HepG2 (cell line): ENCODE results near the gene ZNF217. TPM values are rescaled to one million over a fixed set of nuclear protein-coding genes. Genes with fewer than 3 reads are reported as not detected.

ENCODE experiments used
- ATAC-seq: fragments of 200-7000 bp; cut with Tn5 transposase; 3 replicates; pipeline ENCODE4 v1.9.1; 2020; ENCODE audit warnings: mild to moderate bottlenecking, moderate library complexity
- BruUV-seq: library from RNA; stranded (reverse); fragments of 400-500 nt; replicated peaks from 2 replicates; lab custom pipeline; 2021; lab: Mats Ljungman, UMichigan
- CTCF ChIA-PET: fragments of 300-600 bp; formaldehyde crosslinking; extraction: SDS; loops from one replicate; lab custom pipeline; 2021; ENCODE audit warnings: low total read pairs, inconsistent platforms, low intra/inter-chr PET ratio; lab: Yijun Ruan, JAX
- POLR2A ChIA-PET: fragments of 350-600 bp; sonication (Branson Sonifier 250); formaldehyde crosslinking; loops from one replicate; lab custom pipeline; 2020; ENCODE audit warnings: antibody characterized with exemption, inconsistent platforms; lab: Yijun Ruan, JAX
- DNase-seq: peaks from one replicate; pipeline ENCODE4 v3.0.0-alpha.2; 2015; ENCODE audit warnings: low spot score
- FAIRE-seq: peaks from 3 replicates; lab custom pipeline; 2011; peaks lifted over from hg19 to GRCh38; lab: Jason Lieb, UNC
- H2AFZ ChIP-seq: one replicate; pipeline ENCODE4 v1.6.1; 2011; ENCODE audit warnings: low read length, inconsistent platforms
- H3K27ac ChIP-seq: fragments of 300-600 bp; 3 replicates; pipeline ENCODE4 v1.8.0; 2011; ENCODE audit warnings: mixed run types, mild to moderate bottlenecking, mixed read lengths, low read length, inconsistent platforms; ENCODE audit not compliant: insufficient read depth; ENCODE audit errors: extremely low read length
- H3K27me3 ChIP-seq, 2 experiments: fragments of 200-600 bp in 1 of 2; 2 replicates in 1 of 2; 3 replicates in 1 of 2; pipeline versions ENCODE4 v1.6.0 to v1.8.0; 2011; ENCODE audit warnings: low read length in 2 of 2, mild to moderate bottlenecking in 2 of 2, moderate library complexity in 2 of 2, inconsistent platforms in 1 of 2; ENCODE audit not compliant: insufficient read depth in 2 of 2, control insufficient read depth in 1 of 2
- H3K36me3 ChIP-seq, 2 experiments: fragments of 200-600 bp in 1 of 2; replicated peaks in 1 of 2; 2 replicates in 1 of 2; 3 replicates in 1 of 2; pipeline versions ENCODE4 v1.5.1 to v1.8.0; 2011; ENCODE audit warnings: low read length in 2 of 2, inconsistent platforms in 1 of 2; ENCODE audit not compliant: insufficient read depth in 2 of 2, control insufficient read depth in 1 of 2
- H3K4me1 ChIP-seq: 2 replicates; pipeline ENCODE4 v1.5.1; 2012; ENCODE audit warnings: low read length, inconsistent platforms; ENCODE audit not compliant: insufficient read depth
- H3K4me2 ChIP-seq: 2 replicates; pipeline ENCODE4 v1.6.0; 2011; ENCODE audit warnings: low read depth, low read length, inconsistent platforms
- H3K4me3 ChIP-seq, 3 experiments: fragments of 200-600 bp in 1 of 3; sonication (generic), shearing (Covaris generic) in 1 of 3; replicated peaks in 1 of 3; 2 replicates each; pipeline ENCODE4 v1.5.1; 2011 to 2016; ENCODE audit warnings: low read length in 3 of 3, inconsistent platforms in 2 of 3, low read depth in 2 of 3, mild to moderate bottlenecking in 2 of 3, control low read depth in 1 of 3, mixed read lengths in 1 of 3; ENCODE audit not compliant: insufficient read depth in 1 of 3
- H3K79me2 ChIP-seq: one replicate; pipeline ENCODE4 v1.6.1; 2011; ENCODE audit warnings: low read length, inconsistent platforms; ENCODE audit not compliant: insufficient read depth
- H3K9ac ChIP-seq: 2 replicates; pipeline ENCODE4 v1.6.0; 2011; ENCODE audit warnings: mild to moderate bottlenecking, low read depth, low read length, inconsistent platforms; ENCODE audit not compliant: insufficient read depth
- H3K9me3 ChIP-seq: 2 replicates; pipeline ENCODE4 v1.5.1; 2012; ENCODE audit warnings: mild to moderate bottlenecking, low read length
- H4K20me1 ChIP-seq: 2 replicates; pipeline ENCODE4 v1.6.0; 2011; ENCODE audit warnings: inconsistent platforms, mild to moderate bottlenecking, low read length, moderate library complexity; ENCODE audit not compliant: insufficient read depth
- ATF7 ChIP-seq, 2 experiments: fragments of 450-650 bp in 1 of 2; sonication (generic) in 1 of 2; formaldehyde crosslinking in 1 of 2; IDR thresholded peaks; 2 replicates each; pipeline versions ENCODE4 v1.4.0 to v1.6.1; 2016 to 2020; ENCODE audit warnings: antibody characterized with exemption in 1 of 2, mild to moderate bottlenecking in 1 of 2, missing genetic modification reagents in 1 of 2
- POLR2A ChIP-seq, 2 experiments: IDR thresholded peaks; 2 replicates each; pipeline ENCODE4 v1.6.1; 2011; ENCODE audit warnings: low read depth in 2 of 2, low read length in 2 of 2, mild to moderate bottlenecking in 1 of 2, moderate library complexity in 1 of 2; ENCODE audit not compliant: insufficient read depth in 1 of 2
- SYNCRIP ChIP-seq: fragments of 200-400 bp; formaldehyde crosslinking; IDR thresholded peaks from 2 replicates; pipeline ENCODE4 v1.6.1; 2018; ENCODE audit warnings: mild to moderate bottlenecking, low read depth, low read length; ENCODE audit not compliant: insufficient read depth
- ZNF296 ChIP-seq: sonication (generic); formaldehyde crosslinking; conservative IDR thresholded peaks from 2 replicates; pipeline ENCODE4 v1.5.0; 2020; ENCODE audit warnings: mild to moderate bottlenecking, missing genetic modification reagents
- ZNF550 ChIP-seq: sonication (generic); formaldehyde crosslinking; IDR thresholded peaks from 2 replicates; pipeline ENCODE4 v1.4.0; 2020; ENCODE audit warnings: mild to moderate bottlenecking, missing genetic modification reagents, borderline replicate concordance
- WGBS: methylation state at CpG from one replicate; pipeline ENCODE4 v1.1.6; 2017; ENCODE audit warnings: low lambda C conversion rate; 5-methylcytosine and 5-hydroxymethylcytosine counted together
- in situ Hi-C: cut with HindIII; loops from 2 replicates; pipeline ENCODE4 v1.10.0; 2017; ENCODE audit warnings: low pct_unique_long_range_greater_than_20kb; ENCODE audit not compliant: extremely low pct_ligation_motif_present
- intact Hi-C: fragments of 100-400 bp; cut with micrococcal nuclease; formaldehyde crosslinking; loops from one replicate; pipeline ENCODE4 v1.10.0; 2022; ENCODE audit not compliant: unreplicated experiment
- polyA plus RNA-seq, 8 experiments: library from polyadenylated mRNA; depleted of rRNA in 3 of 8; stranded (reverse) in 7 of 8; unstranded in 1 of 8; fragments of >200 nt; fragmentation: Illumina TruSeq in 4 of 8; extraction: Trizol in 4 of 8; gene quantifications; 2 replicates each; pipeline versions ENCODE4 v1.2.1 to v1.2.3, GENCODE V29; 2011 to 2016; ENCODE audit warnings: low read depth in 4 of 8, missing spikeins in 1 of 8, mixed read lengths in 1 of 8; ENCODE audit not compliant: insufficient read depth in 1 of 8
- total RNA-seq, 5 experiments: library from RNA; depleted of rRNA; stranded (reverse); fragments of >200 nt; fragmentation: Illumina TruSeq; extraction: Trizol; gene quantifications; 2 replicates each; pipeline ENCODE4 v1.2.3, GENCODE V29; 2016; ENCODE audit warnings: low read depth in 1 of 5
- TF ChIP-seq, protein P1 (sequence below): sonication (generic); formaldehyde crosslinking; IDR thresholded peaks from 2 replicates; pipeline ENCODE4 v1.5.0; 2020; ENCODE audit warnings: mild to moderate bottlenecking, missing genetic modification reagents
- TF ChIP-seq, protein P2 (sequence below): sonication (generic); formaldehyde crosslinking; IDR thresholded peaks from 2 replicates; pipeline ENCODE4 v1.5.0; 2020; ENCODE audit warnings: mild to moderate bottlenecking, missing genetic modification reagents

The ZNF217 gene
- total and polyA plus RNA-seq, 2 of the 13 experiments (the other 11 are each of a cell fraction or from before 2014, with no cell fraction given): 22.3 to 29.8 TPM

DNA sequence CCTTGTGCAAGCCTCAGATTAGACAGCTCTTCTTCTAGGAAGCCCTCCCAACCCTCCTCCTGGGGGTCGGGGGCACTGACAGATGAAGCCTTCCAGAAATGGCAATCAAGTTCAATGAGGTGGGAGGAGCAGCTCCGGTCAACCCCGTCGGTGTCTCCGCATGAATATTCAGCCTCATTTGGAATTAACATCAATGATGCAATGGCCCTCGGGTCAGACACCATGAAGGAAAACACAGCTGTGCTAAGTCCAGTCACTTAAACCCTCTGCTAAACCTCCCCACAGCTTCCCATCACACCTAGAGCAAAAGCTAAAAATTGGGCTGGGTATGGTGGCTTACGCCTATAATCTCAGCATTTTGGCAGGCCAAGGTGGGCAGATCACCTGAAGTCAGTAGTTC is 36.5 kb downstream of the ZNF217 start:
- ChIA-PET CTCF (no interaction called here), POLR2A (no interaction called here)
- 48% methylated on average over 7 of the region's 7 CpGs for WGBS
- no peaks in the 10 kb centered on the region for H3K27me3 ChIP-seq
- TF ChIP-seq ZNF550 (CRISPR knock-in tag) (no peak), ZNF296 (0 out of 2 replicates have a peak, but pooled peaks have one; percentile 61), POLR2A (IDR thresholded peaks at IDR 0.05; ENCODE audit: insufficient read depth in 1 of 2, low read depth in 2 of 2, low read length in 2 of 2) (no peak), ATF7 (IDR thresholded peaks at IDR 0.05) (peak; percentile 12; the same call in 1 of the 2 replicates), ATF7 (CRISPR knock-in tag; IDR thresholded peaks at IDR 0.05) (no peak), SYNCRIP (no peak)
- TF ChIP-seq, protein P1, sequence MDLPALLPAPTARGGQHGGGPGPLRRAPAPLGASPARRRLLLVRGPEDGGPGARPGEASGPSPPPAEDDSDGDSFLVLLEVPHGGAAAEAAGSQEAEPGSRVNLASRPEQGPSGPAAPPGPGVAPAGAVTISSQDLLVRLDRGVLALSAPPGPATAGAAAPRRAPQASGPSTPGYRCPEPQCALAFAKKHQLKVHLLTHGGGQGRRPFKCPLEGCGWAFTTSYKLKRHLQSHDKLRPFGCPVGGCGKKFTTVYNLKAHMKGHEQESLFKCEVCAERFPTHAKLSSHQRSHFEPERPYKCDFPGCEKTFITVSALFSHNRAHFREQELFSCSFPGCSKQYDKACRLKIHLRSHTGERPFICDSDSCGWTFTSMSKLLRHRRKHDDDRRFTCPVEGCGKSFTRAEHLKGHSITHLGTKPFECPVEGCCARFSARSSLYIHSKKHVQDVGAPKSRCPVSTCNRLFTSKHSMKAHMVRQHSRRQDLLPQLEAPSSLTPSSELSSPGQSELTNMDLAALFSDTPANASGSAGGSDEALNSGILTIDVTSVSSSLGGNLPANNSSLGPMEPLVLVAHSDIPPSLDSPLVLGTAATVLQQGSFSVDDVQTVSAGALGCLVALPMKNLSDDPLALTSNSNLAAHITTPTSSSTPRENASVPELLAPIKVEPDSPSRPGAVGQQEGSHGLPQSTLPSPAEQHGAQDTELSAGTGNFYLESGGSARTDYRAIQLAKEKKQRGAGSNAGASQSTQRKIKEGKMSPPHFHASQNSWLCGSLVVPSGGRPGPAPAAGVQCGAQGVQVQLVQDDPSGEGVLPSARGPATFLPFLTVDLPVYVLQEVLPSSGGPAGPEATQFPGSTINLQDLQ (CRISPR knock-in tag): 0 out of 2 replicates have a peak, but pooled peaks have one; percentile 32
- TF ChIP-seq, protein P2, sequence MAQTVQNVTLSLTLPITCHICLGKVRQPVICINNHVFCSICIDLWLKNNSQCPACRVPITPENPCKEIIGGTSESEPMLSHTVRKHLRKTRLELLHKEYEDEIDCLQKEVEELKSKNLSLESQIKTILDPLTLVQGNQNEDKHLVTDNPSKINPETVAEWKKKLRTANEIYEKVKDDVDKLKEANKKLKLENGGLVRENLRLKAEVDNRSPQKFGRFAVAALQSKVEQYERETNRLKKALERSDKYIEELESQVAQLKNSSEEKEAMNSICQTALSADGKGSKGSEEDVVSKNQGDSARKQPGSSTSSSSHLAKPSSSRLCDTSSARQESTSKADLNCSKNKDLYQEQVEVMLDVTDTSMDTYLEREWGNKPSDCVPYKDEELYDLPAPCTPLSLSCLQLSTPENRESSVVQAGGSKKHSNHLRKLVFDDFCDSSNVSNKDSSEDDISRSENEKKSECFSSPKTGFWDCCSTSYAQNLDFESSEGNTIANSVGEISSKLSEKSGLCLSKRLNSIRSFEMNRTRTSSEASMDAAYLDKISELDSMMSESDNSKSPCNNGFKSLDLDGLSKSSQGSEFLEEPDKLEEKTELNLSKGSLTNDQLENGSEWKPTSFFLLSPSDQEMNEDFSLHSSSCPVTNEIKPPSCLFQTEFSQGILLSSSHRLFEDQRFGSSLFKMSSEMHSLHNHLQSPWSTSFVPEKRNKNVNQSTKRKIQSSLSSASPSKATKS: no peak
- no peak overlapping the region for H3K4me3 ChIP-seq
- BruUV-seq: no TSS peak
- no peak overlapping the region for H3K4me2 ChIP-seq
- ATAC-seq (no peak), DNase-seq (no peak), FAIRE-seq (no peak)
- H4K20me1 ChIP-seq: no peaks in the 10 kb centered on the region
- peaks cover 45% of the 10 kb centered on the region for H3K4me1 ChIP-seq
- intact Hi-C loops (no loop called here), in situ Hi-C loops (no loop called here)
- no peak overlapping the region for H2AFZ ChIP-seq
- H3K9me3 ChIP-seq: no peaks in the 10 kb centered on the region
- no peak overlapping the region for H3K9ac ChIP-seq
- H3K27ac ChIP-seq: no peak overlapping the region
- no peaks in the 10 kb centered on the region for H3K79me2 ChIP-seq
- H3K36me3 ChIP-seq: no peaks in the 10 kb centered on the region
